Stimulated activated CD8-positive, alpha-beta memory T cell treated with anti-CD3 and anti-CD28 coated beads, Interleukin-12 subunit alpha, Interleukin-12 subunit beta, amount 100 ng/mL, for 24 hours (primary cell): ENCODE measurements around the gene DOK3.

Experiments
- DNase-seq: peaks from one replicate; pipeline ENCODE4 v3.0.0-alpha.2; 2020; ENCODE audit errors: extremely low read depth

DOK3 gene

DNA sequence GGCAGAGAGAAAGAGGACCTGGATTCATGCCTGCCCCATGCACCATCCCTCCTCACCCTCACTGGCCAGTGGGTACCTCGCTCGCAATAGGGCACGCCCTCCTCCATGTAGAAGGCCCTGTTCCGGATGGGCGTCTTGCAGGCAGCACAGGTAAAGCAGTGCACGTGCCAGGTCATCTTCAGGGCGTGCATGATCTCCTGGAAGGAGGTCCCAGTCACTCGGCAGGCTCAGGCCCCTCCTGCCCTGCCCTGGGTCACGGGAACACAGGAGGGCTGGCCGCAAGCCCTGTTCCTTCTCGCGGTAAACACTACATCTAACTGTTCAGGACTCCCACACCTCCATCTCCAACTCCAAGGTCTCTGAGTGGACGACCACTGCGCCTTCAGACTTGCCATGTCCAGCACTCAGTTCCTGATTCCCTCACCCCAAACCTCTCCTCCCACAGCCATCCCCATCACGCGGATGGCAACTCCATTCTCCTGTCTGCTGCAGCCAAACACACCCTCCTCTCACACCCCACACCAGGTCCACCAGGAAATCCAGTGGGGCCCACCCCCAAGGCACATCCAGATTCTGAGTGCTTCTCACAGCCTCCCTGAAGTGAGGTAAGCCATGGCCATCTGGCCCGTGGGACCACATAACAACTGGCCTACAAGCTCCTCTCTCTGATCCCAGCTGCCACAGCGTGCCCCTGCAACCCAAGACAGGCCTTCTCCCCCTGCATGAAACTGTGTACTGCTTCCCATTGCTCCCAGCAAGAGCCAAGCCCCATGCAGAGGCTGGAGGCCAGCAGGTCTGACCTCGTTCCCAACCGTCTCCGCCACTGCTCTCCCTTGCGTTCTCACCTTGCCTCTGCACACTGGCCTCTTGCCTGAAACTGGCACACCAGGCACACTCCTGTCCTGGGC is 25.4 kb downstream of the DOK3 start:
- no peak for DNase-seq

- no peak for DNase-seq
Observed at GRCh38 chr5:177483042-177483441, 26.6 kb downstream of the DOK3 start.

DNA sequence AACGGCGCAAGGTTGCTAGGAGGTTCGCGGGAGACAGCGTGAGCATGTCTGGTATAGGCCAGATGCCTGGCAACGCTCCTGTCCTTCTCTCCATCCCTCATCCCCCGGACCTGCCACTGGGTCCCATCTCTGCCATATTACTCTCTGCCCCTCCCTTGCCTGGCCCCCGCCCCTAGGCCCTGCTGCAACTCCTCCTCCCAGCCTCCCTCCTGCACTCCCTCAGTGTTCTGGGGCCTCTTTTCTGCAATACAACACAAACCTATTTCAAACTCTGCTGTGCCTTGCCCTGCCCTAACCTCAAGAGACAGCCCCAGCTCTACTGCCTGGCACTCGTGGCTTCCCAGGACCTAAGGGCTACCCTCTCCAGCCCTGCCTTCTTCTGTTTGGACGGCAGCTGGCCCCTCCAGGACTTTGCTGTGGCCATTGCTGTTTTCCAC is 27.2 kb downstream of the DOK3 start:
- no peak for DNase-seq

GRCh38 chr5:177479774-177480173 is 29.9 kb downstream of the DOK3 start:
- no peak for DNase-seq

GRCh38 chr5:177478711-177479646 is 30.6 kb downstream of the DOK3 start:
- no peak for DNase-seq

DNA sequence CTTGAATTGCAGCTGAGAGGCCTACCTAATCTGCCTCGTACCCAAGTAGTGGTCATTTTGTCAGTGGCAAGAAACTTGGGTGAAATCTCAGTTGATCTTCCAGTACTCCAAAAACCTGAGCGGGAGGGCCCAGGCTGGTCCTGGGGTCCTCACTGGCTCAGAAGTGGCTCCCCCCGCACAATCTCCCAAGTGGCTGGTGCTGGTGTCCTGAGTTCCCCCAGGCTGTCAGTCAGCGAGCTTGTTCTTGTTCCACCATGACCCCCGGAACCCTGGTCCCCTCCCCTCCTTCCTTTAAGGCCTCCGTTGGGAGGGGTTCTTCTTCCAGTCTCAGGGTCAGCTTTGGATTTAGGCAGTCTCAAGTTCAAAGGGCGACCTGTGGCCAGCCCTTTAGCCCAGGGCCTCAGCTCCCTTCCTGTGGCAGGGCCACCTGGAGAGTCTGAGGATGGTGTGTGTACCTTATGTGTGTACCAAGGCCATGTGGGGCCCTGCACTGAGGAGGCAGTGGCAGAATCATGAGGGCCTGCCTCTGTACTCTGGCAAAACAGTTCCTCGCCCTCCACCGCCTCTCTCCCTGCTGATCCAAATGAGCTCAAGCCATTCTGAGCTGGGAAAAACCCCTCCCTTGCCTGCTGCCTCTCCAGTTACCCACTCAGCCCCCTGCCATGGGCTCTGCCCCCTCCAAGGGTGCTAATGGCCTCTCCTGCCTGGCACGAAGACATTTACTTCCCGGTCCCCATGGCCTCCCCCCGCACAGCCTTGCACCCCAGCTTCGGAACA is 31.7 kb downstream of the DOK3 start:
- DNase-seq = no peak

- DNase-seq = no peak
Observed at GRCh38 chr5:177476531-177477233, 32.9 kb downstream of the DOK3 start.

DNA sequence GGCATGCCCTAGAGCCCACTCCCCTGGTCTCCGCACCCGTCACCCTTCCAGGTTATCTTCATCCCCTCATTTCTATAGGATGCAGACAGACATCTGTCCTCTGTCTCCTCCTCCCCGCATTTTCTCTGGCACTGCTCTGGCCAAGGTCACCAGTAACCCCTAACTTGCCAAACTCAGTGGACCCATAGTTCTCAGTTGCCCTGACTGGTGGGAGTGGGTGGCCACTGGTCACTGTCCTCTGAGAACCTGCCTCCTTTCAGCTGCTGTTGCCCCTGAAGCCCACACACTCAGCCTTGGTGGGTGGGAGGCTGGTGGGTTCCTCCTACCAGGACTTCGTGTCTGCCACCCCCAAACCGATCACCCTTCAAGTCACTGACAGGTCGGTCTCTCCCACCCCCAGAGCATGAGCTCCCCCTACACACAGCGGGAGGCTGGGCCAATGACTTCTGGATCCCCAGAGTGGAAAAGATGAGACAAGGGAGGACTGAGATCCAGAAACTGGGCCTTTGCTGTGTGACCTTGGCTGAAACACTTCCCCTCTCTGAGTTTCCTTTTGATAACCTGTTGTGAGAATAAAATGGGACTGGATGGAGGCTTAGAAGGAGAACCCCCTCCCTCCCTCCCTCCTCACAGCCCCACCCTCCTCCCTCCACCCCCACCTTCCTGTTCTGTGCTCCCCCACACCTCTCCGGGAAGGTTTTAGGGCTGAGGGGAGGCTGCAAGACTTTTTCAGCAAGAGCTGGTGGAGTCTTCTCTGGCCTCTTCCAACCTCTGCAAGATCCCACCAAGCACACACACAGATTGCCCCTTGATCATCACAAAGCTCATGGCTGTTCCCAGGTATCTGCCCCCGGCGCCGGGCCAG is 33.8 kb downstream of the DOK3 start:
- no peak for DNase-seq

GRCh38 chr5:177474846-177475562 is 34.6 kb downstream of the DOK3 start:
- DNase-seq = no peak

- no peak for DNase-seq
Observed at GRCh38 chr5:177474002-177474476, 35.6 kb downstream of the DOK3 start.

DNA sequence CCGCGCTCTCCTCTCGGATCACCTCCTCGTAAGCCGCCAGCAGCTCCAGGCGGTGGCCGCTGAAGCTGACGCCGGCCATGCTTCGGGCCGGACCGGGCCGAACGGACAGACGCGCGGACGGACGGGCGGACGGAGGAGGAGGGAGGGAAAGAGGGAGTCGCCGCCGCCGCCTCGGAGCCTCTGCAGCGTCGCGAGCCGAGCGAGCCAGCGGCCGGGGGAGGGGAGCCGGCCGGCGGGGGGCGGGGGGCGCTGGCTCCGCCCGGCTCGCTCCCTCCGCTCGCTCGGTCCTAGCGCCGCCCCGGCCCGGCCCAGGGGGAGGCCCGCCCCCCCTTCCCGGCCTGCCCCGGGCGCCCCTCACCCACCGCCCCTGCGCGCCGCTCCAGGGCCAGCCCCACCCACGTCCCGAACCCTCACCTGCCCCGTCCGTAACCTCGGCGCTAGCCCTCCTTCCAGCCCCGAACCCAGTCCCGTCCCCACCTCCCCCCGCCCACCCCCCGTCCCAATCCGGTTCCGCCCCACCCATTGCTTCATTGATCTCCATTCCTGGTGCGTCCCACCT is 36.1 kb downstream of the DOK3 start, which contains the start of gene DBN1:
Gene DBN1, minus strand, starts transcription at position 192 of the 559 bp plus-strand sequence. Its CDS starts 113 bp downstream, at position 79.
- DNase-seq = no peak

DNA sequence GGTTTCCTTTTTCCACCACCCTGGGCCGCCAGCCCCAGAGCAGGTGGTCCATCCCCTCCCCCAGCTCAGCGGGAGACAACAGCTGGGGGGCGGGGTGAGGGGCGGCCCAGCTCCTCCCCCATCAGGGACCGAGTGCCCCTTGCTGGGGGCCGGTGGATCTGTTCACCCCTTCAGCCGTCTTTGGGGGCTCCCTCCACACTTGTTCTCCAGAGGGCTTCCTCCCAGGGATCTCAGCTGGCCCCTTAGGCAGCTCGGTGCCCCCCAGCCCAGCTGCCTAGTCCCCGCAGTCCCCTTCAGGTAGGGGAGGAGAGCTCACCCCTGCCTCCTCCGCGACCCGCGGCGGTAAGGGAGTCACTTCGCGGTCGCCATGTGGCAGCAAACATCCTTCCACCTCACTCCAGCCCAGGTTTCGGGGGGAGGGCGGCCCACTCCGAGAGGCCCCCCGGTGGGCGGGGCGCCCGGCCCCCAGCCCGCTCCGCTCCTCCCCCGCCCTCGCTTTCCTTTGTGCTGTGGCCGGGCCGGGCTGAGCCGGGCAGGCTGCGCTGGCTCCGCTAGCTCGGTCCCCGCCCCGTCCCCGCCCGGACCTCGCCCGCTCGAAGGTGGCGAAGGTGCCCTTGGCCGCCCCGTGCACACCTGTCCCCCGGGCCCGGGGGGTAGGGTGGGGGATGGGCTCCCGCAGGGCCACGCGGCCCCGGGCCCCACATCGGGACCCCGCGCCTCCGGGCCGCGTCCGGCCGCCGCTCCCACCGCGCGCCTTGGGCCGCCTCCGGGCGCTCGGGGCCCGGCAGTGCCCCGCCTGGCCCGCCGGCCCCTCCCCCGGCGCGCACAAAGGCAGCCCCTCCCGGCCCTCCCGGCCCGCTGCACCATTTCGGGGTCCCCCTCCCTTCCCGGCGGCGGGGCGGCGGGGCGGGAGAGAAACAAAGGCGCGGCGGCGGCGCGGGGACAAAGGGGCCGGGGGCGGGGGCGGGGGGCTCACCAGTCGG is 36.9 kb downstream of the DOK3 start:
- peak; percentile 45 for DNase-seq

DNA sequence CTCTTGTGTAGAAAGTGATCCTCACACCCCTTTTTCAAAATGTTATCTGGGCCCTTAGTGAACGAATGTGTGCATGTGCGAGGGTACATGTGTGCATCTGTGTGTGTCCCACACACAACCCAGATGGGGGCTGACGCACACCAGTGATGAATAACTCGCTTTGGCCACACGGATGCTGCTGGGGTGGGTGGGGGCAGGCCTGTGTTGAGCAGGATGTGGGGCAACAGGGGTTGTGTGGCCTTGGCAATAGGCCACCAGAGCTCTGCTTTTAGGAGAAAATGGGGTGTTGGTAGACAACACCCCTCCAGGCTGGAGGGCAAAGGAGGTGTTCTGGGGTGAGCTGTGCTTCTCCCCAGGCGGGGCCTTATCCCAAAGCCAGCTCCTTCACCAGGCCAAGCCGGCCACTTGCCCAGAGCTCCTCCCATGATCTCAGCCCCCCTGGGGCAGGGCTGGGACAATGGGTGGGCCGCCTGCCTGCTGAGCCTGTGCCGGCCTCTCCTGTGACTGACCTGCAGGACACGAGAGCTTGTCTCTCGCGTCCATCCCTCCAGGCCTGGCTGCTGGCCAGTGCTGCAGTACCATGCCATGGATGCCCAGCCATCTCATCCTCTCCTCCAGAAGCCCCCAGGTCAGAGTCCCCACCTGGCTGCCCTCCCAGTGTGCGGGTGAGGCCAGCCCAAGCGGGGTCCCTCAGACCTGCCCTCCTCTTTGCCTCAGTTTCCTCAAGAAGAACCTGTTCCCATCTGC is 37.8 kb downstream of the DOK3 start:
- DNase-seq = no peak

DNA sequence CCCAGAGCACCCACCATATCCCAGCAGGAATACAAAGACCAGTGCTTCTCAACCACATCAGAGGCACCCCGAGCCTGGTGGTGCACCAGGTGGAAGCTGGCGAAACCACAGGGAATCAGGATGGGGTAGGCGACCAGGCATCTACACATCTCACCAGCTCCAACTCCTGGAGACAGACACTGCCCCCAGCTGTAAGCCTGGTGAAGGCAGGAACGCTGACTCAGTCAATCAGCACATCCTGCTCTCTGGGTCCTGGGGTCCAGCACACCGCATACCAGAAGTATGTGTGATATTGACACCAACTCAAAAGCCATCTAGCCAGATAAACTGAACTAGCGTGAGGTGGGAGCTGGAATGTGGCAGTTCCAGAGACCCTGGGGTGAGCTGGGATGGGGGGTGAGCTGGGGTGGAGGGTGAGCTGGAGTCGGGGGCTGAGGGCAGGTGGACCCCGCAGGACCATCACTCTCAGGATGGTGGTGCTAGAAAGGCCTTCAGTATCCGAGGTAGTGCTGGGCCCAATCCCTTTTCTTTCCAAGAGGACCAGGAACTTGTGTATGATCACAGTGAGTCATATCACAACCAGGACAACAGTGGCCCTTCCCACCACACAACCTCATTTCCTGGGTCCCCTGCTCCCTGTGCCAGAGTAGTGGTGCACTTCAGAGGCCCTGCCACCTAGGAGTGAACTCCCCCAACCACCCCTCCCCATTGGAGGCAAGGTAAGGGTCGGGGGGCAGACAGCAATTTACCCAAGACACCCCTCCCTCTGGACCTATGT is 38.7 kb downstream of the DOK3 start:
- DNase-seq = no peak

GRCh38 chr5:177469750-177470525 is 39.7 kb downstream of the DOK3 start:
- no peak for DNase-seq
